Activated CD8-positive, alpha-beta memory T cell treated with anti-CD3 and anti-CD28 coated beads for 24 hours (primary cell): ENCODE measurements around the gene SNAPC4.
"Not testable (repeated sequence)": the region's sequence is repeated elsewhere in the genome, so short reads cannot be mapped to it uniquely, and the experiment has no call there.

Source experiments
- DNase-seq: peaks from one replicate; pipeline ENCODE4 v3.0.0-alpha.2; 2020

Gene SNAPC4

DNA sequence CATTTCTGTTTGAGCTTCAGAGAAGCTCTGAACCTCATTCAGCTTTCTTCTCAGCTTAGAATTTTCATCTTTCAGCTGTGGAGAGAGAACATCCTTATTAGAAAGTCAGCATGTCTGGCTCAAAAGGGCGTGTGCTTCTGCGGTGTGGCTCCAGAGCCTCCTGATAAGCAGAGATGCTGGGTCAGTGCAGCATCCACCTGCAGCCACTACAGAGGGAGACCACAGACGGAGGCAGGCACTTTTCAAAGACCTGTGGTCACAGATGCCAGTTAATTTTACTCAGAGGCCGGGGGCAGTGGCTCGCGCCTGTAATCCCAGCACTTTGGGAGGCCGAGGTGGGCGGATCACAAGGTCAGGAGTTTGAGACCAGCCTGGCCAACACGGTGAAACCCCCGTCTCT lies 5.9 kb upstream of the SNAPC4 start:
- DNase-seq = not testable (repeated sequence)

DNA sequence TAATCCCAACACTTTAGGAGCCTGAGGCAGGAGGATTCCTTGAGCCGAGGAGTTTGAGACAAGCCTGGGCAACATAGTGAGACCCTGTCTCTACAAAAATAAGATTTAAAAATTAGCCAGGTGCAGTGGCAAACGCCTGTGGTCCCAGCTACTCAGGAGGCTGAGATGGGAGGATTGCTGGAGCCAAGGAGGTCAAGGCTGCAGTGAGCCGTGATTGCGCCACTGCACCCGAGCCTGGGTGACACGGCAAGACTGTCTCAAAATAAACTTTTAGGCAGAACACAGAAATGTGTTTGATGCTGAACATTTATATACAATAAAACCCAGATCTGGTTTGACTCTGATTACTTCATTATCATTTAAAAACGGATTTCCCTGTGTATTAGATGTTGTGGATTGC lies 5.5 kb upstream of the SNAPC4 start:
- no peak for DNase-seq

DNA sequence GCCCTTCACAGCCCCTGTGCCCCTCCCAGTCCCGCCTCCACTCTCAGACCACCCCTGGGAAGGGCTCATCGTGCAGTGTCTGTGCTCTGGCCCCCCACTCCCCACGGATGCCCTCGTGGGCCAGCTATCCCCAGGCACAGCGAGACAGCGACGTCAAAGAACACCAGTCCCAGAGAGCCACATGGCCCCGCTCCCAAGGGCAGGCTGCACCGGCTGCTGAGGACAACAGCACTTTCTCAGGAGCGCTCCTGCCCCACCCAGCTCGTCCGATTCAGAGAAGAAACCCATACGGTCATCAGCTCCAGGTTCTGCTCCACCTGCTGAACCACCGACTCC lies 4.8 kb upstream of the SNAPC4 start:
- peak; percentile 63 for DNase-seq

DNA sequence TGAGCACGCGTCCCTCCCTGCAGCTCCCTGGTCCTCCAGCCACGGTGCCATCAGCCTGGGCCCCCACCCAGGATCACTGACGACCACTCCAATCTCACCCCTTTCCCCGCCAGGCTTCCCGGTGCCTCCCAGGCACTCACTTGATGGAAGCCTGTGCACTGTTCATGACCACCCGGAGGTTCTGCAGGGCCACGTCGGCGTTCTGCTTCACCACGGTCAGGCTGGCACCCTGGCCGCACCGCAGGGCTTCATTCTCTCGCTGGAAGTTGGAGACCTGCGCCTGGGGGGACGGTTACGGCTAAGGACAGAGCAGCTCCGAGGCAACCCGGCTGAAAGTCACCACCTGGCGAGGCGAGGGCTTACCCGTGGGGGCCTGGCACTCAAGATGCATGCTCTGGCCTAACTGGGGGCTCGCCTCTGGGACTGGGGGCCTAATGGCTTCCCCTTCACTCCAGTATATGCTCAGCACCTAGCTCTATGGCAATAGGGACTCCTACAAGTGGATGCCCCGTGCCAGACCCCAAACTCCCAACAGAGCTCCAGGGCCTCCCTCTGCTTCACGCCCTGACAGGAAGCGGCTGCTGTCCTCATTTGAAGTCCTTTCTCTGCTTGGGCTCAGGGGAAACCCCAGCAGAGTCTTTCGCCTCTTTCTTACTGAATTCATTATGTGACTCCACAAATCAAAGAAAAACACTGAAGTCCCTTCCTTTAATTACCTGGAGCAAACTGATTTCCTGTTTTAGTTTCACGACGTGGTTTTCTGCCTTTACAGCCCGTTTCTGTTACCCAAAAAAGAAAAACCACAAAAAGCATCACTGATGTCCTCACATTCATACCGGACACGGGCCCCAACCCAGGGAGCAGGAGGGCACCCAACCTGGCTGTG lies 4.2 kb upstream of the SNAPC4 start:
- peak; percentile 77 for DNase-seq

DNA sequence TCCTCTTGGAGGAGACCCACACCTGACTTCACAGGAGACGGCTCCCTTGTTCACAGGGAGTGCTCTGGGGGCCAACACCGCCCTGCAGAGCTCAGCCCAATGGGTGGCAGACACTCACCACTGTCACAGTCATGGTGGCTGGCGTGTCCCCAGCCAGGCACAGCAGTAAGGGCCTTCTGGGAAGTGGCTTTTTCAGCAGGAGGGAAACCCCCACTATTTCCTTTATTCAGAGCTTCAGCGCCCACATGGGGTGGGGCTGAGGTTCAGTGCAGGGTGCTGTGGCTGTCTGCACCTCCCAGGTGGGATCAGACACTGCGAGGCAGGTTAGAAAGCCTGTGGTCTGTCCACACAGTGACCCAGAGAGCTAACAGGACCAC lies 3.6 kb upstream of the SNAPC4 start:
- peak; percentile 84 for DNase-seq

DNA sequence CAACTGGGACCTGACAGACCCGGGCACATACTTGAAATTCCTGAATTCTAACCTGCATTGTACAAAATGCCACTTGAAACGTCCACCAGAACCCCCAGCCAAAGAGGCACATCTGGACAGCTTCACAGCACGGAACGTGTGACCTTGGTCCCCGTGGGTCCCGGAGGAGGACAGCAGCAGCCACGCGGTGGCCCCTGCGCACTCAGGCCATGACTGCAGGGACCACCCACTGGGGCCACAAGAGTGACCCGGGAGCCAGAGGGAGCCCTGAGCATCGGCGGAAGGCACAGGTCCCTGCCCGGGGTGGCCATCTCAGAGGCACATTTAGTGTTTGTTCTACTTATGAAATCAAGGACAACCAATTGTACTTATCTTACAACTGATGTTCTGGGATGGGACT lies 2.1 kb upstream of the SNAPC4 start:
- DNase-seq = no peak

DNA sequence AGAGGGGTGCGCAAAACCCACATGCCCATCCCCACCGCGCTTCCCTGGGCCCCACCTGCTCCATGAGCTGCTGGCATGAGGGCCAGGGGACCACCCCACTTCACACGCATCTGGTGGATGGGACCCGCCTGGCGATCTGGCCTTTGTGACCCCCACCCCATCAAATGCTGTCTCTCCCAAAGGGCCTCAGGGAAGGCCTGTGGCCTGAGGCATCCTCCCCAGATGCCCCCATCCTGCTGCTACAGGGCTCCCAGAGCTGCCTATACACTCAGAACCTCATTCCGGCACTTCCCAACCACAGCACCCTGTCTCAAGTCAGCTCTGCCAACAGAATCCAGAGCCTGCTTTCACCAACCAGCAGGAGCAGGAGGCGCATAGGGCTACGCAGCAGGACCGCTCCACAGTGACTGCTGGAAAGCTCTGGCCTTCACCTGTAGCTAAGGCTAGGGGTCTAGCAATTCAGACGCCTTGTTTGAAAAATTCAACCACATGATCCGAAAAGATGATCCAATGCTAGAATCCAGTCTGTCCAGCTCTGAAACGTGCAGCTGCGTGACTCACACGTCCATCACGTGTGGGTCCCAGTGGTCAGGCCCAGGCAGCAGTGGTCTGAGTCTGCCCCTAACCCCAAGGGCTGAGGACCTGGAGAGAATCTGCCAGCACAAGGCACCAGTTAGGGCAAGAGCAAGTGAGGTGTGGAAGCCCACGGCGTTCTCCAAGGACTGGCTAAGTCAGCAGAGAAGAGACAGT lies 1.4 kb upstream of the SNAPC4 start:
- DNase-seq = no peak

DNA sequence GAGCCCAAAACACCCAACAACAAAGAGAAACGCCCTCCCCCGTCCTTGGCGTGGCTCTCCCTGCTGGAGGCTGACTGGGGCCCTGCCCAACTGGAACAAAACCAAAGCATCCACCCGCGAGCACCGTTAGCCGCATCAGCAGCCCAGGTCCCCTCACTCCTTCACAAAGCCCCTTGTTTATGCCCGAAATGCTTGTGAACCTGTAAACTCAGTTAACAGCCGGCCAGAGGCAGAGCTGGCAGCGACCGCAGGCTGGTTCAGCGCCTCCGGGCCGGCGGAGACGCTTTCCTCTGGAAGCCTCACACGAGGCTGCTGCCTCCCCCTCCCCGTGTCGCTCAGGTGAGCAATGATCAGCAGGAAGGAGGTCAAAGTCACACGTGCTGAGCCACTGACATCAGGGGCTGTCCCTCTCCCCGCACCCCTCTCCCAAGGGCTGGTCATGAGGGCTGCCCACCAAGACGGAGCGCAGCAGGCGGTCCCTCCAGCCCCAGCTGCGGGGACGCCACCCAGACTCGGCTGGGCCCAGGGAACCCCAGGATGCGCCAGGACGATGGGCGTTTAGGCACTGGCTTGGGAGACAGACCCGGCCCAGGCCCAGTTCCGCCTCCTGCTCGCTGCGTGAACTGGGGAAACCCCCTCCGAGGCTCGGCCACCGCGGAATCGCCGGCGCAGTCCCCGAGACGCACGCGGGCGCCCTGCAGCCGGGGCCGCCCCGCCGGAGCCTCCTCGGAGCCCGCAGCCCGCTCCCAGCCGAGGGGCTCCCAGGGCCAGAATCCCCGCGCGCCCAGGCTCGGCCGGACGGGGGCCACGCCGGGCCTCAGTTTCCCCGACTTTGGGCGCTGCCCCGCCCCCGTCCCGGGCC lies 563 bp downstream of the SNAPC4 start:
- DNase-seq = peak; percentile 77

DNA sequence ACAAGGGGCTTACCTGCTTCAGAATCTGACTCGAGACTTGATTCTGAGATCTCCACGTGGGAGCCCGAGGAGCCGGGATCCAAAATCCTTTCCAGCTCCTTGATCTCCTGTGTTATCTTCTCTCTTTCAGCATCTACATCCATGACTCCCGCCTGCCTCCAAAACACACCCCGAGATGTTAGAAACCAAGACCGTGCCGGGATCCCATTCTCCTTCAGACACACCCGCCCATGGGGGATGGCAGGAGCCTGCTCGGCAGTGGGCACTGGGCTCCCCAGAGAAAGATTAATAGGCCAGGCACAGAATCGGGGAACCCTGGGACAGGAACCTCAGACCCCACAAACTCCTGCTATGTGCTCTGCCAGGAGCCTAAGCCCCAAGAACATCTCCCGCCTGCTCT lies 1.7 kb downstream of the SNAPC4 start:
- no peak for DNase-seq

DNA sequence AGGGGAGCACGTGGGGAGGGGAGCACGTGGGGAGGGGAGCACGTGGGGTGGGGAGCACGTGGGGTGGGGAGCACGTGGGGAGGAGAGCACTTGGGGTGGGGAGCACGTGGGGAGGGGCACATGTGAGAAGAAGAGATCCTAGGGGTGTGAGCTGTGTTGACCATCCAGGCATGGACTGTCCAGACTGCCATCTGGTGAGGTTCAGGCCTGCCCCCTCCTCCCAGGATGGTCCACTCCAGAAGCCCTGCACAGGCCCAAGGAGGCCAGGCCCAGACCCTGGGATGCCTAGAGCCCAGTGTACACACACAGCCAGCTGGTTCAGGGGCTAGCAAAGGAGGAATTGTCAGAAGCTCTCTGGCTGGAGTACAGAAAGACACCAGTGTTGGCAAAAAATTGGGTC lies 2.3 kb downstream of the SNAPC4 start:
- DNase-seq = no peak

DNA sequence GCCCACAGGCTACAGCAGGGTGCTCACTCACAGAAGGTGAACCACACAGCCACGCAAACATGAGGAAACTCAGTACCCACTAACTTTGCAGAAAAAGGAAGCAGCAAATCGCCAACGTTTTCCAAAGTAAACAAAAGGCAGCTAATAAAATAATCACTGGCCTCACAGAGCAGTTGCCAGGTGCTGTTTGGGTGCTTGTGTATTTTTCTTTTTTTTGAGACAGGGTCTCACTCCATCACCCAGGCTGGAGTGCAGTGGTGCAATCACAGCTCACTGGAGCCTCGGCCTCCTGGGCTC lies 3.8 kb downstream of the SNAPC4 start:
- no peak for DNase-seq

DNA sequence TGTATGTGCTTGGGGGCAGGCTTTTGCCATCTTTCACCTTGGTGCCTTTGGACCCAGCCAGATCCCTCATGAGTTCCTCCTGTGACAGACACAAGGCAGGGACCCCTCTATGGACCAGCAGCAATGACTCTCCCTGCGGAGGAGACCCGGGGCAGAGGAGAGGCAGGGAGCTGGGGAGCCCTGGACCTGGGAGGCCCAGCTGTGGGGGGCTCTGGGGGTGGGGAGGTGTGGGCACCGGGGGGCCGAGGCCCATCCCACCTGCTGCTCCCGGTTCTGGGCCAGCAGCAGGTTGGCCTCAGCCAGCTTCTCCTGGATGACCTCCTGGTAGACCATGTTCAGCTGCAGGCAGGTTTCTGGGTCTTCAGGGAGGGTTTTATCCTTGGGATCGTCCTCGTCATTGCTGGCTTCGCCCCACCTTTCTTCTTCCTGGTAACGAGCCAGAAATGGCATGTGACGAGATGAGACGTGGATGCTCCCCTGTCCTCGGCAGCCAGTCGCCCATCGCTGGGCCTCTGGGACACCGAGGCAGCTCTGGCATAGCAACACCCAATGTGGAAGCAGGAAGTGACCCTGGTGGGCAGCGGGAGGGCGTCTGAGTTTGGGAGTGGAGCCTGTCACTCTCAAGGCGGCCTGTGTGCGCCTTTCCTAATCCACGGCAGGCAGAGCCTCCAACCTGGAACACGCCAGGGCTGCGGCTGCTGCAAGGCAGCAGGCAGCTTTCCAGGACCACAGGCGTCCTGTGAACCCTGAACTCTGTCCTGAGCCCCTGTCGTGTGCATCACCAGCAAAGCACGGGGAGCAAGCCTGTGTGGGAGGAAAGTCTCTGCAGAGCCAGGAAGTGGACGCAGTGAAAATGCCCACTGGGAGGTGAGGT lies 4.4 kb downstream of the SNAPC4 start:
- DNase-seq = no peak

DNA sequence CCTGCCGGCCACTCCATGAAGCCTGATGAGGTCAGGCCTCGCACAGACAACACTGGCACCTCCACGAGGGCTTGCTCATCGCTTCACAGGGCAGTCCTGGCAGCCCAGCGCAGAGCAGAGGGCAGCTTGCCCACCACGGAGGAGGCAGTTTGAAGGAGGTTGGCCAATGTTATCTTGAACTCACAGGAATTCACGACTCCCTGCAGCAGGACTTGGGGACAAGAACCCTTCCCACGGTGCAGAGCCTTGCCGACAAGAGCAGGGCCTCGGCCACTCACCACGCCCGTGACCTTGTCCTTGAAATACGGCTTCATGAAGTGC lies 5.0 kb downstream of the SNAPC4 start:
- no peak for DNase-seq

DNA sequence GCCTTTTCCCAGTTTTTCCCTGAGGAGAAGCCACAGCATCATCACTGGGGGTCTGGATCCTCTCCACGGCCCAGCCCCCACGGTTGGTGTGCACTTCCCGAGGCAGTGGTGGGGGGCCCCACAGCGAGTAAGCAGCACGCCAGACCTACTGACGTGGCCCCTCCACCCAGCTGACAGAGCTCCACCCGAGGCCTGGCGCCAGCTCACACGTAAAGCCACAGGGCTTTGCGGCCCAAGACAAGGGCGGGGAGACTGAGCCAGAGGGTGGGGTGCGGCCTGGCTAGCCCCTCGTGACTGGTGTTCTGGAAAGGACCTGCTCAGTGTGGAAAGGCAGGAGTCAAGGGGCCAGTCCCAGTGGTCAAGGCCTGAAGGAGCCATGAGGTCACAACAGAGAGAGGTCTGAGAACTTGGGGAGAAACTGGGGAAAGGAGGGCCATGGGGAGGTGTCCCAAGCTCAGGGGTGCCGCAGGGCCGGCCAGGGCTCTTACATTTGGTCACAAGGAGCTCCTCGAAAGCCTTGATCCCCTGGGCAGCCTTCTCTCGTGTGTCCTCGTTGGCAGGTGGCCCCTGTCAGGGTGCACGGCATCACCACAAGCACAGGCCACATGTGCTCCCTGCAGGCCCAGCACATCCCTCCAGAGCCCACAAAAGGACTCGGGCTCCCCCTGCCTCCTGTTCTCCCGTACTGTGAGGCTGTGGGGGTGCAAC lies 5.5 kb downstream of the SNAPC4 start:
- DNase-seq = no peak

DNA sequence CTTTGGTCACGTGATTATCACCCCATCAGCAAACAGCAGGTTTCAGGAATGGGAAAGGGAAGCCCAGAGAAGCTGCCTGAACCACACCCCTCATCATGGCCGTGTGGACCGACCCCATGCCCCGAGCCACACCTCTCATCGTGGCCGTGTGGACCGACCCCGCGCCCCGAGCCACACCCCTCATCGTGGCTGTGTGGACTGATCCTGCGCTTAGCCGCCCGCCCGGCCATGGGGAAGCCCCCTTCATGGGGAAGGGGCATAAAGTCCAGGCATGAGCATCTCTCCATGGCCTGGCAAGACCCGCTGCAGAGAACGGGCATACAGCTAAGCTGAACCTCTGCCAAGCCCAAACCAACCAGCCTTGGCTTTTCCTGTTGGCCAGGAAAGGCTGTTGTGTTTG lies 6.4 kb downstream of the SNAPC4 start:
- DNase-seq = no peak

DNA sequence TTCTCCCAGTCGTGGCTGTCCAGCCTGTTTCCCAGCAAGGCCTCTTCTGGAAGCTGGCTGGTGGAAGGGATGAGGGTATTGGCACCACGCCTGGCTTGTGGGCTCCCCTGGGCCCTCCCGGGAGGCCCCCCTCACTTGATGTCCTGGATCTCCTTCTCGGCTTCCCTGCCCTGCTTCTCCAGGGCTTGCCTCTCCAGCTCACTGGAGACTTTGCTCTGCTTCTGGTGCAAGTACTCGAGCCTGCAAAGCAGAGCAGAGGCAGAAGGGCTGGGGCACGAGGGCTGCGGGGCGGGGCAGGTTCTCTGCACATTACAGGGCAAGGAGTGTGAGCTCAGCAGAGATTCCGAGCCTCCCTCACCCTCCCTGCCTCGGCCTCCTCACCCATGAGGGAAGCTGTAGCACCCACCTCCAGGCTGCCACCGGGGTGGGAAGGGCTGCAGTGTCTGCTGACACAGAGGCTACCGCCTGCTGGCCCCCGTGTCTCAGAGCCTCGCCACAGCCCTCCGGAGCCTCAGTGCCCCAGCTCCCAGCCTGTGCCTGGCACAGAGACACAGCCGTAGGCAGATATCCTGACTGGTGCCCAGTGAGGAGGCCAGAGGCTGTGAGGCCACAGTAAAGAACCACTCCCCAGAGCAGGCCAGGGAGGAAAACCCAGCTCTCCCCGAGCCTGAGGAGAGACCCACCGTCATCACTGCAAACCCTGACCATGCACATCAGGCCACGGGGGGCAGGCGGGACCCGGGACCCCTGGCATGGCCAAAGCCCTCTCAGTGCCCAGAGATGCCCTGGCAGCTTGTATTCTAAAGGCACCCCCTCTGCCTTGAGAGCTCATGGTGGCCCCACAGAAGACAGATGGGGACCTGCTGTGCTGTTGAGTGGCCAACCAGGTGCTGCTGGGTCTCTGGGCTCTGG lies 7.2 kb downstream of the SNAPC4 start:
- DNase-seq = no peak

DNA sequence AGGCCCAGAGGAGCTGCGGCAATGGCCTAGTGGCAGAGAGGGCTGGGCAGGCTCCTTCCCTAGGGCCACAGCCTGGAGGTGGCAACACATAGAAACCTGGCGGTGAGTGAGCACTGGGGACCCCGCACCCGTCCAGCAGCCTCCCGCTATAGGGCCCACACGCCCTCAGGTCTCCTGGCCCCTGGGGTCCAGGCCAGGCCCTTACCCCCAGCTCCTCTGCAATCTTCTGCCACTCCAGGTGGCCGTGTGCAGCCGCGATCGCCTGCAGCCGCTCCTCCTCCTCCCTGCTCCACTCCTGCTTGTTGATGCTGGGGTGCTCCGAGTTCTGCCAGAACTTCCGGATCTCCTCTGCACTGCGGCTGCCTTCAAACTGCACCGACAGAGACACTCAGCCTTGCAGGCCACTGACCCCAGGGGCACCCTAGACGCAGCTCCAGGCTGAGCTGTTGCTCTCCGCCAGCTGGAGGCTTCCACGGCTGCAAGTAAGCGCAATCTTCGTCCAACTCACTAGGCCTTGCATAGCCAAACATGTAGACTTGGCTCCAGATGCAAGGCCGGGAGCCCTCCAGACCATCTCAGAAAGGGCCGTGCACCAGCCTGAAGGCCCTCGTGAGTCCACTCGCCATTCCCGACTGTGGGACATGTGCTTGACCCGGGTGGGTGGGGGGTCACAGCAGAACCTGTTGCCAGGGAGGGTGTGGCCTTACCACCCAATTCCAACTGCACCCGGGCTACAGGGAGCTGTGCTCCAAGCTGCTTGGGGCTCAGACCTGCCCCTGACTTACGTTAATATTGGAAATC lies 8.0 kb downstream of the SNAPC4 start:
- DNase-seq = no peak

DNA sequence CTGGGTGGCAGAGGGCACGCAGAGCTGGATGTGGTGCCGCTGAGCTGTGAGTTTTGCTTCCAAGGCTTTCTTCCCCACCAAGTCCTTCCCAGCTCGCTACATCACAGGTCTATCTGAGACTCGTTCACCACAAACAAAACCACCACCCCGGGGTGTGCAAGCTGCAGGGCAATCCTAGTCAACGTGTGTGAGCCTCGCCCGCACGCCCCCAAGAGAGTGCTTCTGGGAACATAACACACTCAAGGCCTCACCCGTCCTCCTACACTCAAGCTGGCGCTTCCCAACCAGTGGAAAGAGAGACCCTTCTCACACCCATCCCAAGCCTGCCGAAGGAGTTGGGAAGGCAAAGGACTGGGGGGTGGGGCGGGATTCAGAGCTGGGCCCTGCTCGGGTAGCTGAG lies 10.6 kb downstream of the SNAPC4 start:
- no peak for DNase-seq

DNA sequence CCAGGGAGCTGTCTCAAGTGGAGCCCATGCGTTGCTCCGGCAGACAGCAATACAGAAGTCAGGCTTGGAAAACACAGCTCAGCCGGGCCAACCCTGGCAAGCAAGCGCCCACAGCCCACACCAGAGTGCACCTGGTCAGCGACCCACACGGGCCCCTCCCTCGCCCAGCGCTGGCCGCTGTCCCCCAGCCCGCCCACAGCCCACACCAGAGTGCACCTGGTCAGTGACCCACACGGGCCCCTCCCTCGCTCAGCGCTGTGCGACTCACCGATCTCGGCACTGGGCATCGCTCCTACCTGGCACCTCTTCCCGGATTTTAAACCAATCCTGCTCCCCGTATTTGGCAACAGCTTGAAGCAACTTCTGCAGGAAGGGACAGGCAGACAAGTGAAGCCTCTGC lies 12.8 kb downstream of the SNAPC4 start:
- DNase-seq = no peak

DNA sequence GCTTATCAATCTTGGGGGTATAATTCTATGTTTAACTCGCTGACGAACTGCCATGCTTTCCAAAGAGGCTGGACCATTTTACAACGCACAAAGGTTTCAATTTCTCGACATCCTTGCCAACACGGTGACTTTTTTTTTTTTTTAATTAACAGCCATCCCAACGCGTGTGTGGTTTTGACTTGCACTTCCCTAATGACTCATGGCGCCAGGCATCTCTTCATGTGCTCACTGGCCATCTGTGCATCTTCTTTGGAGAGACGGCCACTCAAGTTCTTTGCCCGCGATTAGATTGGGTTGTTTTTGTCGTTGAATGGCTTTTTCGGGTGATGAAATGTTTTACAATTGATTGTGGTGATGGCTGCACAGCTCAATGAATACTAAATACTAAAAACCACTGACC lies 14.0 kb downstream of the SNAPC4 start:
- no peak for DNase-seq
